Left ventricle myocardium superior (tissue), 1 donor: ENCODE measurements around the gene PCGF2. TPM values are rescaled to one million over a fixed set of nuclear protein-coding genes. Genes with fewer than 3 reads are reported as not detected.
A peak's percentile ranks its signal among the peaks of the same experiment; 100 is the strongest.

Source experiments
- ATAC-seq: fragments of 200-7000 bp; cut with Tn5 transposase; one replicate; pipeline ENCODE4 v1.9.1; 2020; ENCODE audit warnings: mild to moderate bottlenecking, moderate library complexity
- DNase-seq: peaks from one replicate; pipeline ENCODE4 v3.0.0-alpha.2; 2020
- intact Hi-C: fragments of 100-400 bp; cut with micrococcal nuclease; formaldehyde crosslinking; loops from one replicate; pipeline ENCODE4 v1.11.0; 2022
- total RNA-seq: library from RNA; stranded (reverse); fragmentation: NEBNext Ultra II Directional; extraction: Animal tissue kit (Norgen Biotek cat#: 25700); gene quantifications from one replicate; pipeline ENCODE4 v1.2.1, GENCODE V29; 2021
- donor health status: DM: no; HTN: yes; CAD: no; lungs with severe emphysema.

The PCGF2 gene
- total RNA-seq, 1 donor from 2014 or later, result 23.8 TPM

- ATAC-seq (no peak), DNase-seq (no peak)
- intact Hi-C loops, result no loop called here
These were observed 23.1 kb downstream of the PCGF2 start for GRCh38 chr17:38725066-38725465.

- ATAC-seq (peak; percentile 67), DNase-seq (peak; percentile 86)
- intact Hi-C loops, result no loop called here
These were observed 23.7 kb downstream of the PCGF2 start for GRCh38 chr17:38724337-38724988.

- ATAC-seq (no peak), DNase-seq (no peak)
- intact Hi-C loops, result no loop called here
These were observed 26.3 kb downstream of the PCGF2 start for GRCh38 chr17:38721802-38722201.

GRCh38 chr17:38720941-38721340 lies 27.2 kb downstream of the PCGF2 start:
- ATAC-seq (no peak), DNase-seq (no peak)
- intact Hi-C loops, result no loop called here

GRCh38 chr17:38719943-38720641 lies 28.0 kb downstream of the PCGF2 start:
- ATAC-seq, result no peak
- intact Hi-C loops, result no loop called here
- DNase-seq, result no peak

- intact Hi-C loops, result no loop called here
- ATAC-seq (no peak), DNase-seq (no peak)
These were observed 28.7 kb downstream of the PCGF2 start for GRCh38 chr17:38719289-38719942.

GRCh38 chr17:38717139-38717745 lies 30.9 kb downstream of the PCGF2 start:
- no peak for ATAC-seq
- no peak for DNase-seq
- intact Hi-C loops, result no loop called here

GRCh38 chr17:38716368-38717005 lies 31.6 kb downstream of the PCGF2 start:
- DNase-seq, result no peak
- intact Hi-C loops, result no loop called here
- ATAC-seq, result no peak

- DNase-seq (no peak), ATAC-seq (no peak)
- intact Hi-C loops, result no loop called here
These were observed 32.8 kb downstream of the PCGF2 start for GRCh38 chr17:38715216-38715943.

- DNase-seq (no peak), ATAC-seq (no peak)
- intact Hi-C loops, result no loop called here
These were observed 34.6 kb downstream of the PCGF2 start for GRCh38 chr17:38713456-38714075.

- intact Hi-C loops, result no loop called here
- ATAC-seq (no peak), DNase-seq (no peak)
These were observed 35.5 kb downstream of the PCGF2 start for GRCh38 chr17:38712593-38712992.

GRCh38 chr17:38711792-38712571 lies 36.2 kb downstream of the PCGF2 start:
- peak; percentile 76 for DNase-seq
- ATAC-seq, result peak; percentile 82
- intact Hi-C loops, result no loop called here

GRCh38 chr17:38710985-38711384 lies 37.2 kb downstream of the PCGF2 start:
- ATAC-seq, result no peak
- intact Hi-C loops, result no loop called here
- DNase-seq, result no peak

GRCh38 chr17:38710604-38710962 lies 37.6 kb downstream of the PCGF2 start:
- intact Hi-C loops, result no loop called here
- DNase-seq, result no peak
- no peak for ATAC-seq

- intact Hi-C loops, result no loop called here
- no peak for DNase-seq
- ATAC-seq, result no peak
These were observed 38.1 kb downstream of the PCGF2 start for GRCh38 chr17:38709864-38710603.

- ATAC-seq (no peak), DNase-seq (no peak)
- intact Hi-C loops, result no loop called here
These were observed 38.9 kb downstream of the PCGF2 start for GRCh38 chr17:38709104-38709820.
